H9 (cell line): ENCODE measurements around the gene LMBR1. TPM values are rescaled to one million over a fixed set of nuclear protein-coding genes. Genes with fewer than 3 reads are reported as not detected.

ENCODE experiments used
- DNase-seq: peaks from one replicate; pipeline ENCODE4 v3.0.0-alpha.2; 2017
- H2AFZ ChIP-seq: one replicate; pipeline ENCODE4 v1.6.1; 2013; ENCODE audit warnings: mild to moderate bottlenecking, low read length, control low read depth, moderate library complexity
- H2AK5ac ChIP-seq: 2 replicates; pipeline ENCODE4 v1.6.1; 2013; ENCODE audit warnings: low read length, control low read depth, mixed read lengths; ENCODE audit not compliant: insufficient read length
- H2BK120ac ChIP-seq: one replicate; pipeline ENCODE4 v1.6.1; 2013; ENCODE audit warnings: low read depth, mild to moderate bottlenecking, low read length, control low read depth, inconsistent platforms; ENCODE audit not compliant: poor library complexity, severe bottlenecking
- H2BK12ac ChIP-seq: 2 replicates; pipeline ENCODE4 v1.6.1; 2013; ENCODE audit warnings: low read length, control low read depth, mixed read lengths, low read depth; ENCODE audit not compliant: insufficient read length
- H2BK15ac ChIP-seq: 2 replicates; pipeline ENCODE4 v1.6.1; 2013; ENCODE audit warnings: low read depth, low read length, control low read depth
- H2BK20ac ChIP-seq: one replicate; pipeline ENCODE4 v1.6.1; 2013; ENCODE audit warnings: low read depth, mild to moderate bottlenecking, low read length, control low read depth, inconsistent platforms; ENCODE audit not compliant: poor library complexity, severe bottlenecking
- H2BK5ac ChIP-seq: 2 replicates; pipeline ENCODE4 v1.6.1; 2013; ENCODE audit warnings: low read length, control low read depth, mixed read lengths; ENCODE audit not compliant: insufficient read length
- H3K14ac ChIP-seq: 2 replicates; pipeline ENCODE4 v1.6.1; 2013; ENCODE audit warnings: low read length, control low read depth; ENCODE audit not compliant: insufficient read depth
- H3K18ac ChIP-seq: 2 replicates; pipeline ENCODE4 v1.6.1; 2013; ENCODE audit warnings: low read depth, mild to moderate bottlenecking, mixed read lengths, low read length, control low read depth; ENCODE audit not compliant: insufficient read length
- H3K23ac ChIP-seq: 2 replicates; pipeline ENCODE4 v1.6.1; 2013; ENCODE audit warnings: low read length, control low read depth, mixed read lengths, low read depth; ENCODE audit not compliant: insufficient read length
- H3K23me2 ChIP-seq: 2 replicates; pipeline ENCODE4 v1.6.1; 2013; ENCODE audit warnings: low read depth, mild to moderate bottlenecking, mixed read lengths, low read length, control low read depth; ENCODE audit not compliant: insufficient read length, poor library complexity, severe bottlenecking
- H3K27ac ChIP-seq: 2 replicates; pipeline ENCODE4 v1.5.1; 2013; ENCODE audit warnings: low read length, control low read depth, mixed read lengths, low read depth; ENCODE audit not compliant: insufficient read length
- H3K27me3 ChIP-seq: 2 replicates; pipeline ENCODE4 v1.6.1; 2013; ENCODE audit warnings: low read length, control low read depth, inconsistent platforms; ENCODE audit not compliant: insufficient read depth
- H3K4ac ChIP-seq: 2 replicates; pipeline ENCODE4 v1.6.1; 2013; ENCODE audit warnings: low read depth, mild to moderate bottlenecking, control low read depth, inconsistent platforms, low read length, moderate library complexity
- H3K4me1 ChIP-seq: 2 replicates; pipeline ENCODE4 v1.6.1; 2013; ENCODE audit warnings: low read length, control low read depth, inconsistent platforms; ENCODE audit not compliant: insufficient read depth
- H3K4me2 ChIP-seq: 2 replicates; pipeline ENCODE4 v1.6.1; 2013; ENCODE audit warnings: low read length, control low read depth, mixed read lengths; ENCODE audit not compliant: insufficient read length, insufficient read depth
- H3K56ac ChIP-seq: 2 replicates; pipeline ENCODE4 v1.6.1; 2013; ENCODE audit warnings: low read depth, mild to moderate bottlenecking, mixed read lengths, low read length, control low read depth; ENCODE audit not compliant: insufficient read length
- H3K79me1 ChIP-seq: 2 replicates; pipeline ENCODE4 v1.6.1; 2013; ENCODE audit warnings: low read depth, mild to moderate bottlenecking, moderate library complexity, low read length, control low read depth, inconsistent platforms; ENCODE audit not compliant: insufficient read depth, poor library complexity, severe bottlenecking
- H3K79me2 ChIP-seq: 2 replicates; pipeline ENCODE4 v1.6.1; 2013; ENCODE audit warnings: low read length, control low read depth, inconsistent platforms; ENCODE audit not compliant: insufficient read depth
- H3K9ac ChIP-seq: 2 replicates; pipeline ENCODE4 v1.6.1; 2013; ENCODE audit warnings: low read length, control low read depth, mixed read lengths; ENCODE audit not compliant: insufficient read length; ENCODE audit errors: extremely low read depth
- H3K9me3 ChIP-seq: one replicate; pipeline ENCODE4 v1.6.1; 2013; ENCODE audit warnings: low read depth, low read length, inconsistent platforms; ENCODE audit not compliant: control insufficient read depth
- H3T11ph ChIP-seq: one replicate; pipeline ENCODE4 v1.6.1; 2013; ENCODE audit warnings: mild to moderate bottlenecking, low read length, control low read depth, inconsistent platforms
- H4K20me1 ChIP-seq: one replicate; pipeline ENCODE4 v1.6.1; 2013; ENCODE audit not compliant: control insufficient read depth, insufficient read length, insufficient read depth
- H4K5ac ChIP-seq: 2 replicates; pipeline ENCODE4 v1.6.1; 2013; ENCODE audit warnings: low read depth, mild to moderate bottlenecking, mixed read lengths, low read length, control low read depth; ENCODE audit not compliant: insufficient read length
- H4K8ac ChIP-seq: replicated peaks from 2 replicates; pipeline ENCODE4 v1.6.1; 2013; ENCODE audit warnings: low read length, control low read depth, mixed read lengths, low read depth; ENCODE audit not compliant: insufficient read length
- H4K91ac ChIP-seq: 2 replicates; pipeline ENCODE4 v1.6.1; 2013; ENCODE audit warnings: low read depth, mild to moderate bottlenecking, moderate library complexity, mixed read lengths, low read length, control low read depth; ENCODE audit not compliant: insufficient read length
- H3K27ac Mint-ChIP-seq, 3 experiments: 2 replicates in 2 of 3; 3 replicates in 1 of 3; pipeline ENCODE4 v1.8.0; 2020 to 2021; ENCODE audit warnings: mixed read lengths in 3 of 3, mild to moderate bottlenecking in 1 of 3, moderate library complexity in 1 of 3
- H3K27me3 Mint-ChIP-seq: 2 replicates; pipeline ENCODE4 v1.8.0; 2021; ENCODE audit warnings: low read depth, mild to moderate bottlenecking, moderate library complexity, mixed read lengths
- H3K36me3 Mint-ChIP-seq, 3 experiments: 2 replicates in 2 of 3; 3 replicates in 1 of 3; pipeline ENCODE4 v1.8.0; 2020 to 2021; ENCODE audit warnings: low read depth in 3 of 3, mixed read lengths in 3 of 3; ENCODE audit not compliant: insufficient read depth in 1 of 3
- H3K4me1 Mint-ChIP-seq, 2 experiments: 2 replicates each; pipeline ENCODE4 v1.8.0; 2020; ENCODE audit warnings: mixed read lengths in 2 of 2
- H3K4me3 Mint-ChIP-seq, 2 experiments: 2 replicates in 1 of 2; 3 replicates in 1 of 2; pipeline ENCODE4 v1.8.0; 2020 to 2021; ENCODE audit warnings: mild to moderate bottlenecking in 2 of 2, mixed read lengths in 2 of 2, moderate library complexity in 1 of 2
- H3K9me3 Mint-ChIP-seq, 2 experiments: 2 replicates in 1 of 2; 3 replicates in 1 of 2; pipeline ENCODE4 v1.8.0; 2020; ENCODE audit warnings: mild to moderate bottlenecking in 2 of 2, mixed read lengths in 2 of 2, moderate library complexity in 1 of 2
- CTCF ChIP-seq: fragments of 200-600 bp; sonication (generic); conservative IDR thresholded peaks from 3 replicates; pipeline ENCODE4 v1.8.0; 2021; ENCODE audit warnings: antibody characterized with exemption, mild to moderate bottlenecking
- WGBS: extraction: QIAGEN DNeasy Blood & Tissue Kit; methylation state at CpG from one replicate; pipeline ENCODE4 v1.1.7; 2013; ENCODE audit warnings: missing lambda C conversion rate, low lambda C conversion rate, mixed read lengths; ENCODE audit not compliant: insufficient read length; ENCODE audit errors: extremely low coverage; 5-methylcytosine and 5-hydroxymethylcytosine counted together
- total RNA-seq: library from RNA; stranded (reverse); gene quantifications from 2 replicates; pipeline ENCODE4 v1.2.1, GENCODE V29; 2021

Gene LMBR1
- total RNA-seq, 1 experiment from 2014 or later = 62.3 TPM

GRCh38 chr7:156841497-156841896 is 51.5 kb downstream of the LMBR1 start:
- peaks cover 12% of the 10 kb centered on the region; the same call in 1 of the 2 replicates for H3K79me2 ChIP-seq

More at GRCh38 chr7:156841497-156841896, 51.5 kb downstream of the LMBR1 start:
- Histone ChIP-seq H3K9me3 (no peaks in the 10 kb centered on the region), H3K4me2 (no peak overlapping the region), H3K27me3 (no peaks in the 10 kb centered on the region), H2AFZ (no peak overlapping the region), H3K23me2 (no peaks in the 10 kb centered on the region), H4K5ac (no peak overlapping the region), H2BK5ac (no peak overlapping the region), H3K27ac (no peak overlapping the region), H3K23ac (no peak overlapping the region), H3K4ac (no peak overlapping the region), H4K20me1 (no peaks in the 10 kb centered on the region), H2BK15ac (no peak overlapping the region), H3T11ph (no peak overlapping the region), H3K4me1 (no peaks in the 10 kb centered on the region; the same call in 1 of the 2 replicates), H2BK12ac (no peak overlapping the region), H2BK120ac (no peak overlapping the region), H2BK20ac (no peak overlapping the region), H4K8ac (no peak overlapping the region), H4K91ac (no peak overlapping the region), H3K79me1 (peaks cover 3% of the 10 kb centered on the region), H3K14ac (no peak overlapping the region), H3K18ac (no peak overlapping the region), H2AK5ac (no peak overlapping the region), H3K56ac (no peak overlapping the region), H3K9ac (no peak overlapping the region)
- no peak overlapping the region for H3K4me3 Mint-ChIP-seq
- no peak for TF ChIP-seq CTCF
- no peaks in the 10 kb centered on the region for H3K9me3 Mint-ChIP-seq
- no peaks in the 10 kb centered on the region; a peak in 1 of 7 replicates for H3K36me3 Mint-ChIP-seq
- H3K4me1 Mint-ChIP-seq = peaks cover 0 to 2% of the 10 kb centered on the region in 2 experiments; a peak in 3 of 4 replicates
- no peak overlapping the region for H3K27ac Mint-ChIP-seq
- H3K27me3 Mint-ChIP-seq = no peaks in the 10 kb centered on the region
- no peak for DNase-seq
- no CpG with 5 or more reads among the region's 2 CpGs for WGBS
